ENCODE data around the gene RHBDD1. TPM values are rescaled to one million over a fixed set of nuclear protein-coding genes. Genes with fewer than 3 reads are reported as not detected.

RHBDD1 gene
- total RNA-seq, 2 donors from 2014 or later = 10.2 to 17.3 TPM

GRCh38 chr2:226884166-226884565 lies 48.3 kb downstream of the RHBDD1 start:
- H3K9me3 ChIP-seq = no peaks in the 10 kb centered on the region
- H3K27ac ChIP-seq = no peak overlapping the region

DNA sequence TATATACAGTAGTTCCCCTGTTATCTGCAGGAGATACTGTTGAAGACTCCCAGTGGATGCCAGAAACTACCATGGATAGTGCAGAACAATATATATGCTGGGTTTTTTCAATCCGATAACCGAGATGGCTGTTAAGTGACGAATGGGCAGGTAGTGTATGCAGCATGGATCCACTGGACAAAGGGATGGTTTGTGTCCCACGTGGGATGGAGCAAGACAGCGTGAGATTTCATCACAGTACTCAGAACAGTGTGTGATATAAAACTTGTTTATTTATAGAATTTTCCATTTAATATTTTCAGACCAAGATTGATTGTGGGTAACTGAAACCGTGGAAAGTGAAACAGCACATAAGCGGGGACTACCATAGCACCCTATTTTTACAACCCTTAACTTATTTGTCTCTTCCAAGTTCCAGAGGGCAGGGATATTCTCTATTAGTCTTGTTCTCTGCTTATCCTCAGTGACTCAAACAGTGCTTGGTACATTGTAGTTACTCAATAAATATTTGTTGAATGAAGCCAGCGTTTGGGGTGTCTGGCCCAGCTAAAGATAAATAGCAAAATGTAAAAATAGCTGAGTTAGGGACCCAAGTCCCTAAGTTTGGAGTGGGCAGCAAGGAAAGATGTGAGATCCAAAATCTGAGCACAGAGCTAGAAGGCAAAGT lies 50.0 kb downstream of the RHBDD1 start:
- DNase-seq (ENCODE audit: low spot score) (no peak), ATAC-seq (ENCODE audit: insufficient number of reproducible peaks, low FRiP score, low read depth) (no peak)
- TF ChIP-seq CTCF (IDR thresholded peaks at IDR 0.05) = no peak
- Histone ChIP-seq H3K9me3 (no peaks in the 10 kb centered on the region), H3K4me1 (ENCODE audit: control insufficient read depth in 1 of 2, low read depth in 2 of 2) (no peaks in the 10 kb centered on the region), H3K4me3 (no peak overlapping the region), H3K27me3 (replicated peaks; ENCODE audit: insufficient read depth) (no peaks in the 10 kb centered on the region), H3K36me3 (no peaks in the 10 kb centered on the region), H3K27ac (no peak overlapping the region)

More at GRCh38 chr2:226884166-226884565, 48.3 kb downstream of the RHBDD1 start:
- TF ChIP-seq CTCF (IDR thresholded peaks at IDR 0.05) = no peak
- H3K4me1 ChIP-seq (ENCODE audit: control insufficient read depth in 1 of 2, low read depth in 2 of 2) = no peaks in the 10 kb centered on the region
- ATAC-seq (ENCODE audit: insufficient number of reproducible peaks, low FRiP score, low read depth) (no peak), DNase-seq (ENCODE audit: low spot score) (no peak)
- no peaks in the 10 kb centered on the region for H3K27me3 ChIP-seq (replicated peaks; ENCODE audit: insufficient read depth)
- H3K4me3 ChIP-seq = no peak overlapping the region
- H3K36me3 ChIP-seq = no peaks in the 10 kb centered on the region

GRCh38 chr2:226887940-226888339 lies 52.1 kb downstream of the RHBDD1 start:
- TF ChIP-seq CTCF (IDR thresholded peaks at IDR 0.05) = no peak
- Histone ChIP-seq H3K27ac (no peak overlapping the region), H3K36me3 (no peaks in the 10 kb centered on the region), H3K4me3 (no peak overlapping the region), H3K9me3 (no peaks in the 10 kb centered on the region), H3K4me1 (ENCODE audit: control insufficient read depth in 1 of 2, low read depth in 2 of 2) (no peaks in the 10 kb centered on the region), H3K27me3 (replicated peaks; ENCODE audit: insufficient read depth) (no peaks in the 10 kb centered on the region)
- DNase-seq (ENCODE audit: low spot score) = no peak
- no peak for ATAC-seq (ENCODE audit: insufficient number of reproducible peaks, low FRiP score, low read depth)

GRCh38 chr2:226888378-226888965 lies 52.6 kb downstream of the RHBDD1 start:
- DNase-seq (ENCODE audit: low spot score) (no peak), ATAC-seq (ENCODE audit: insufficient number of reproducible peaks, low FRiP score, low read depth) (no peak)
- H3K27ac ChIP-seq = no peak overlapping the region
- H3K36me3 ChIP-seq = no peaks in the 10 kb centered on the region
- H3K4me1 ChIP-seq (ENCODE audit: control insufficient read depth in 1 of 2, low read depth in 2 of 2) = no peaks in the 10 kb centered on the region
- no peaks in the 10 kb centered on the region for H3K9me3 ChIP-seq
- H3K4me3 ChIP-seq = no peak overlapping the region
- H3K27me3 ChIP-seq (replicated peaks; ENCODE audit: insufficient read depth) = no peaks in the 10 kb centered on the region
- TF ChIP-seq CTCF (IDR thresholded peaks at IDR 0.05) = no peak

GRCh38 chr2:226888971-226889370 lies 53.1 kb downstream of the RHBDD1 start:
- Histone ChIP-seq H3K27me3 (replicated peaks; ENCODE audit: insufficient read depth) (no peaks in the 10 kb centered on the region), H3K27ac (no peak overlapping the region), H3K9me3 (no peaks in the 10 kb centered on the region), H3K4me1 (ENCODE audit: control insufficient read depth in 1 of 2, low read depth in 2 of 2) (no peaks in the 10 kb centered on the region), H3K4me3 (no peak overlapping the region), H3K36me3 (no peaks in the 10 kb centered on the region)
- TF ChIP-seq CTCF (IDR thresholded peaks at IDR 0.05) = no peak
- no peak for ATAC-seq (ENCODE audit: insufficient number of reproducible peaks, low FRiP score, low read depth)
- no peak for DNase-seq (ENCODE audit: low spot score)
